ENCODE data around the gene ANKS4B. TPM values are rescaled to one million over a fixed set of nuclear protein-coding genes. Genes with fewer than 3 reads are reported as not detected.
"Not testable (repeated sequence)": the region's sequence is repeated elsewhere in the genome, so short reads cannot be mapped to it uniquely, and the experiment has no call there.

Gene ANKS4B
- total RNA-seq, 4 donors from 2014 or later: 0.20 TPM; not detected in 3

- Histone ChIP-seq H3K4me1 (peaks cover 0 to 9% (median 0%) of the 10 kb centered on the region in 4 donors), H3K36me3 (no peaks in the 10 kb centered on the region), H3K27ac (no peak overlapping the region), H3K27me3 (no peaks in the 10 kb centered on the region), H3K9me3 (no peaks in the 10 kb centered on the region), H3K4me3 (no peak overlapping the region)
- DNase-seq (ENCODE audit: low spot score in 2 of 2): no peak
- WGBS, 2 donors: 89 to 93% methylated on average over 9 of the region's 9 CpGs
- TF ChIP-seq POLR2A (IDR thresholded peaks at IDR 0.05) (no peak), CTCF (IDR thresholded peaks at IDR 0.05) (no peak), EP300 (IDR thresholded peaks at IDR 0.05) (no peak)
These were observed 31.8 kb downstream of the ANKS4B start for GRCh38 chr16:21265104-21265837.

- WGBS, 2 donors: 85 to 96% methylated on average over 4 of the region's 4 CpGs
- Histone ChIP-seq H3K27me3 (peaks cover 0 to 5% of the 10 kb centered on the region in 2 donors), H3K36me3 (no peaks in the 10 kb centered on the region), H3K27ac (no peak overlapping the region), H3K4me1 (peaks cover 0 to 9% (median 0%) of the 10 kb centered on the region in 4 donors), H3K9me3 (no peaks in the 10 kb centered on the region), H3K4me3 (no peak overlapping the region)
- TF ChIP-seq POLR2A (IDR thresholded peaks at IDR 0.05) (no peak), CTCF (IDR thresholded peaks at IDR 0.05) (no peak), EP300 (IDR thresholded peaks at IDR 0.05) (no peak)
- no peak for DNase-seq (ENCODE audit: low spot score in 2 of 2)
These were observed 33.8 kb downstream of the ANKS4B start for GRCh38 chr16:21267298-21267697.

GRCh38 chr16:21268236-21268635, 34.7 kb downstream of the ANKS4B start:
- H3K9me3 ChIP-seq: no peaks in the 10 kb centered on the region
- H3K36me3 ChIP-seq: no peaks in the 10 kb centered on the region
- TF ChIP-seq POLR2A (IDR thresholded peaks at IDR 0.05) (no peak), EP300 (IDR thresholded peaks at IDR 0.05) (no peak), CTCF (IDR thresholded peaks at IDR 0.05) (no peak)
- peaks cover 0 to 5% of the 10 kb centered on the region in 2 donors for H3K27me3 ChIP-seq
- peaks cover 0 to 9% (median 0%) of the 10 kb centered on the region in 4 donors for H3K4me1 ChIP-seq
- WGBS, 2 donors: 92 to 94% methylated on average over 9 of the region's 9 CpGs
- DNase-seq (ENCODE audit: low spot score in 2 of 2): no peak
- no peak overlapping the region for H3K27ac ChIP-seq
- H3K4me3 ChIP-seq: no peak overlapping the region

- Histone ChIP-seq H3K27me3 (peaks cover 0 to 32% of the 10 kb centered on the region in 2 donors), H3K4me3 (no peak overlapping the region), H3K27ac (no peak overlapping the region), H3K9me3 (no peaks in the 10 kb centered on the region), H3K36me3 (no peaks in the 10 kb centered on the region), H3K4me1 (peaks cover 0 to 1% (median 0%) of the 10 kb centered on the region in 4 donors)
- 57 to 60% methylated on average over 2 of the region's 2 CpGs for WGBS, 2 donors
- TF ChIP-seq CTCF (IDR thresholded peaks at IDR 0.05): no peak
- TF ChIP-seq EP300 (IDR thresholded peaks at IDR 0.05): no peak
- TF ChIP-seq POLR2A (IDR thresholded peaks at IDR 0.05): no peak
- DNase-seq (ENCODE audit: low spot score in 2 of 2): no peak
These were observed 38.8 kb downstream of the ANKS4B start for GRCh38 chr16:21272253-21272652.

- H3K4me1 ChIP-seq; H3K27ac ChIP-seq; H3K4me3 ChIP-seq; H3K9me3 ChIP-seq; H3K36me3 ChIP-seq; DNase-seq (ENCODE audit: low spot score in 2 of 2): not testable (repeated sequence)
- 64 to 89% methylated on average over 3 of the region's 3 CpGs for WGBS, 2 donors
- H3K27me3 ChIP-seq: peaks cover 0 to 37% of the 10 kb centered on the region in 2 donors
These were observed 39.3 kb downstream of the ANKS4B start for GRCh38 chr16:21272763-21273162.
